Measurements from ENCODE around the gene COL11A2. TPM values are rescaled to one million over a fixed set of nuclear protein-coding genes. Genes with fewer than 3 reads are reported as not detected.

The COL11A2 gene
- total RNA-seq, 1 experiment from 2014 or later: 7.6 TPM

- Histone ChIP-seq H3K4me1 (ENCODE audit: control insufficient read depth in 1 of 2, insufficient read depth in 2 of 2, low read length in 2 of 2) (peaks cover 4 to 9% of the 10 kb centered on the region in 2 experiments; a peak in 3 of 4 replicates), H3K27me3 (ENCODE audit: insufficient read depth, low read length) (no peaks in the 10 kb centered on the region), H3K9me3 (ENCODE audit: control insufficient read depth in 1 of 2, insufficient read depth in 1 of 2, low read depth in 1 of 2, low read length in 2 of 2) (no peaks in the 10 kb centered on the region), H3K27ac (ENCODE audit: low read depth, low read length) (no peak overlapping the region), H3K4me3 (replicated peaks in 1 of 2; ENCODE audit: low read depth in 1 of 2, low read length in 2 of 2) (no peak overlapping the region), H3K36me3 (ENCODE audit: control insufficient read depth in 1 of 2, insufficient read depth in 2 of 2, low read length in 2 of 2) (peaks cover 20 to 28% of the 10 kb centered on the region in 2 experiments; a peak in 3 of 4 replicates), H3K9ac (ENCODE audit: low read length) (no peak overlapping the region), H3K4me2 (ENCODE audit: low read length) (no peak overlapping the region), H2AFZ (ENCODE audit: low read depth, low read length, poor library complexity, severe bottlenecking) (no peak overlapping the region), H4K20me1 (ENCODE audit: insufficient read depth) (no peaks in the 10 kb centered on the region), H3K79me2 (ENCODE audit: insufficient read depth, low read length) (peaks cover 14% of the 10 kb centered on the region; the same call in 1 of the 2 replicates), H3K9me2 (ENCODE audit: insufficient read depth) (no peaks in the 10 kb centered on the region)
- CTCF ChIA-PET: no interaction called here
- RAD21 ChIA-PET (ENCODE audit: low non-redundant PET in 1 of 2, low total read pairs in 2 of 2, uncharacterized antibody in 2 of 2, unreplicated experiment in 2 of 2): no interaction called here
- TF ChIP-seq JUND (IDR thresholded peaks at IDR 0.05): no peak
- no peak for TF ChIP-seq SRF (IDR thresholded peaks at IDR 0.05; ENCODE audit: low read depth)
- TF ChIP-seq RAD21 (IDR thresholded peaks at IDR 0.05; ENCODE audit: low read depth): no peak
- no peak for TF ChIP-seq ELF1 (IDR thresholded peaks at IDR 0.05; ENCODE audit: borderline replicate concordance, low read depth)
- no peak for TF ChIP-seq POLR2A (IDR thresholded peaks at IDR 0.05; ENCODE audit: borderline replicate concordance, extremely low read depth, insufficient read depth, insufficient read length)
- TF ChIP-seq EGR1 (IDR thresholded peaks at IDR 0.05; ENCODE audit: low read depth): no peak
- TF ChIP-seq CTCF (IDR thresholded peaks at IDR 0.05 in 2 of 3, conservative IDR thresholded peaks at IDR 0.05 in 1 of 3; ENCODE audit: borderline replicate concordance in 1 of 3, insufficient read depth in 1 of 3, low read depth in 2 of 3, low read length in 2 of 3): no peak
- TF ChIP-seq ZFX (IDR thresholded peaks at IDR 0.05): no peak
- no peak for TF ChIP-seq EZH2phosphoT487 (IDR thresholded peaks at IDR 0.05; ENCODE audit: borderline replicate concordance)
- no peak for TF ChIP-seq CBX3 (IDR thresholded peaks at IDR 0.05; ENCODE audit: low read depth)
- no peak for TF ChIP-seq MAX (IDR thresholded peaks at IDR 0.05)
- DNase-seq (ENCODE audit: low read depth, low spot score) (no peak), ATAC-seq (no peak)
- intact Hi-C loops (cut with micrococcal nuclease): no loop called here
- POLR2A ChIA-PET: no interaction called here
- no TSS peak for BruUV-seq (replicated peaks)
These were observed 670 bp upstream of the COL11A2 start for GRCh38 chr6:33192671-33193602.
